HG03520 (cell line): Measurements from ENCODE around the gene CADPS.

Source experiments
- ATAC-seq: cut with Tn5 transposase; IDR thresholded peaks from one replicate; pipeline ENCODE4 v1.9.1; 2021; ENCODE audit warnings: mild to moderate bottlenecking, moderate library complexity; ENCODE audit not compliant: unreplicated experiment

The CADPS gene

GRCh38 chr3:62874711-62875557 is at the start of gene CADPS:
TSS of gene CADPS (minus strand) at chr3:62875416. CDS start at chr3:62875029, 387 bp downstream.
- ATAC-seq: no peak

- no peak for ATAC-seq
These were observed 47.9 kb upstream of the CADPS start for GRCh38 chr3:62923066-62923465.

DNA sequence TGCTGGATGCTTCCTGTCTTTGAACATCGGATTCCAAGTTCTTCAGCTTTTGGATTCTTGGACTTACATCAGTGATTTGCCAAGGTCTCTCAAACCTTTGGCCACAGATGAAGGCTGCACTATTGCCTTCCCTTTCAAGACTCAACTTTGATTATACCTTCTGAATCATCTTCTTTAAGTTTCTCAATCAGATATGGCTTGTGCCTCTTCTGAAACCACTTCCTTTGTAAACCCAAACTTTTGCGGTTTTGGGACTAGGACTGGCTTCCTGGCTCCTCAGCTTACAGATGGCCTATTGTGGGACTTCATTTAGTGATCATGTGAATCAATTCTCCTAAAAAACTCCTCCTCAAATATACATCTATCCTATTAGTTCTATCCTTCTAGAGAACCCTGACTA is 47.1 kb upstream of the CADPS start:
- no peak for ATAC-seq

DNA sequence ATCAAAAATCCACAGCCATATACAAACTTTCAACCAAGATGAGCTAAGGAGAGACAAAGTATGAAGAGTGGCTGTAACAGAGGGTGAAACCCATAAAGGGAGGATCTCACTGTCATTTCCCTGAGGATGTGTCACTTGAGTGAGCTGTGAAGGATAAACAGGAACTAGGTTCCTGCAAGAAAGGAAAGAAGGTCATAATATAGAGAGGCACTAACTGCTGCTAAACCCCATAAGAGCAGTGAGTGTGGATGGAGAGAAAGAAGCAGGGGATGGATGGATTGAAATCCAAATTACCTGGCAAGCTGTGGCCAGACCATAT is 45.2 kb upstream of the CADPS start:
- ATAC-seq: no peak

- ATAC-seq: no peak
These were observed 44.7 kb upstream of the CADPS start for GRCh38 chr3:62919784-62920465.

GRCh38 chr3:62918777-62919176 is 43.6 kb upstream of the CADPS start:
- ATAC-seq: no peak

- no peak for ATAC-seq
These were observed 42.9 kb upstream of the CADPS start for GRCh38 chr3:62918131-62918530.

GRCh38 chr3:62911526-62911925 is 36.3 kb upstream of the CADPS start:
- ATAC-seq: no peak

DNA sequence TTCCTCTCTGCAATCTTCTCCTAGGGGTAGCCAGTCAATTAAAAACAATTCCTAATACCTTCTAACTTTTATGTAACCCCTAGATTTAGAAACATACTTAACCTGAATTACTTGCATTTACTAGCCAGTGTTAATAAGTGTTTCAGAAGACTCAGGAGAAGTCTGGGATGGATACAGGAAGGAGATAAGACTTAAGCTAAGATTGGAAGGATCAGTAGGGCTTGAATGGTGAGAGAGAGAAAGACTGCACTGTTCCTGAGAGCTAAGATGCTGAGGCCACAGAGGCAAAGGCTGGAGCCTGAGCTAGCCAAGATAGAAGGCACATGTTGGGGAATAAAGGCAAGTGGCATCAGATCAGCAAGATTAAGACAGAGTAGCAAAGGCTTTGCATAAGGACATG is 30.1 kb upstream of the CADPS start:
- no peak for ATAC-seq

GRCh38 chr3:62898530-62899496 is 23.6 kb upstream of the CADPS start:
- no peak for ATAC-seq

DNA sequence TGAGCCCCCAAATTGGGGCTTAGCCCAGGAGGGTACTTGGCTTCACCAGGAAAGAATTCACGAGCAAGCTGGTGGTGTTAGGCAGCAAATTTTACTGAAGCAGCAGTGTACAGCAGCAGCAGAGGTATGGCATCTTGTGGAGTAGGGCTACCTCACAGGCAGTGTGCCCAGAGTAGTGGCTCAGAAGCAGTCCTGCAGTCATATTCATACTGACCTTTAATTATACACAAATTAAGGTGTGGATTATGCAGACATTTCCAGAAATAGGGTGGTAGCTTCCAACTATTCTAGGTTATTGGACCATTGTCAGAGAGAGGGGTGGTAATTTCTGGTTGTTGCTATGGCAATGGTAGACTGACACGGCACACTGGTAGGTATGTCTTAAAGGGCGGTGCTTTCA is 20.7 kb upstream of the CADPS start:
- ATAC-seq: no peak

DNA sequence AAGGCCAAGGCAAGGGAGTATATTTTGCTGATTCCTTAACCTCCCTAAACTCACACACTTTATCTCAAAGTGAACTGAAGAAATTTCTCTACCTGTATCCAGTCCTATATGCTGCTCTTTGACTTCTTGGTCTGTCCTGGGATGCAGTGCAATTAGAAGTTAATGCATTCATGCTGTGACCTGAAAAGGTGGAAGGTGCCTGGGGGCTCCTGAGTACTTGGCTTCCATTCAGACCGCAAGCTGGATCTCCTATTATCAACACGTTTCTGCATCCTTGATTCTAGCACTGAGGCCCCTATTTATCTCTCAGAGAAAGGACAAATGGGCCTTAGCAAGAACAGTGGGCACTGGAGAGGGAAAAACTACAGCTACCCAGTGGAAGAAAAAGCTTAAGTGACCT is 17.7 kb upstream of the CADPS start:
- no peak for ATAC-seq

GRCh38 chr3:62892045-62892444 is 16.8 kb upstream of the CADPS start:
- no peak for ATAC-seq

GRCh38 chr3:62888778-62889177 is 13.6 kb upstream of the CADPS start:
- ATAC-seq: no peak

DNA sequence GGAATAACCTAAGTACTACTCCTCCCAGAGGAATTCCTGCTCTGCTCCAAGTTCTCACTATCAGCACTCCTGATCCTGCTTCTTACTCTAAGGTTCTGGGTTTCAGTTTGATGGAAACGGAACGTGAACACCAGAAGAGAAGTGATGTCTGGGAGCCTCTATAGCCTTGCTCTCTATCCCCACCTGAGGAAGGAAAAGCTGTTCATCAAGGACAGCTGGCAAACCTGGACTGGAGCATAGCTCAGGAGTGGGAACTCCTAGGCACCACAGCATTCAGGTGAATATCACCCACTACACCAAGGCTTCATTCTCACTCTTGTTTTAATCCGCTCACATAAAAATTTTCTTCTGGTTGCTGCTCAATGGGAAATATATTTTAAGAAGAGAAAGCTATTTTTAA is 13.0 kb upstream of the CADPS start:
- no peak for ATAC-seq

DNA sequence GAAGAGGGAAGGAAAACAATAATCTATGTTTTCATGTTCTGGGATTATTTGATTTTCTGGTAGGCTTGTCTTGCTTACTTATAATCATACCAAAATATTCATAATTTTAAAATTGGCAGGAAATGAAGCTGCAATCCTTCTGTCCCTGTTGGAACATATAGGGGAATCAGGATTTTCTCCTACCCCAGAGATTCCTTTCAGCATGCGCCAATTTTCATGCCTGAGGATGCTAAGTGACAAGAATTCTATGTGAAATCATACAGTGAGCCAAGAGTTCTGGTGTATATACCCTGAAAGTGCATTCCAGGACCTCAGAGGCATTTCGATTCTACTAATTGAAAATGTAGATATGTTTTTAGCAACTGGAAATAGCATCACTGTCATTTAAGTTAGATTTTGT is 9.9 kb upstream of the CADPS start:
- ATAC-seq: no peak

- ATAC-seq: no peak
These were observed 9.1 kb upstream of the CADPS start for GRCh38 chr3:62884096-62884870.

DNA sequence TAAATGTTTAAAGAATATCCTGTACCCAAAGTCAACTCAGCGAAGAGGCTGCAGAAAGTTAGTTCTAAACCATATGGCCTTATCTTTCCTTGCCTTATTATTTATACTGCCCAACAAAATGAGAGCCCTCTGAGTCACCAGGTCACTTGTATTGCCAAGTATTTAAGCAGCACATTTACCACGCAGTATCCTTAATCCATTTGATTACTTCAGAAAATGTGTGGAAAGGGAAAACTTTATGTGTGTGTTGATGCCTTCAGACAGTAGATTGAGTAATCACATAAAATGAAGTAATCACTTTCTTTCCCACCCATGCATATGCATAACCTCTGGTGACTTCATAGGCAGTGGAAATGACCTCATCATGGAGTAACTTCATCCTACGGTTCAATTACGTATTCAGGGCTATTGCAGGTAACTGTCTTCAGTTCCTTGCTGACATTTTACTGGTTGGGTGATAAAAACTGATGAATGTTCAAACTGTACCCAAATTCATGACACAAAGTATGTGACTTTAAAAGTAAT is 7.5 kb upstream of the CADPS start:
- ATAC-seq: no peak

GRCh38 chr3:62876064-62876463 is 848 bp upstream of the CADPS start:
- ATAC-seq: no peak

GRCh38 chr3:62875558-62876002 is 364 bp upstream of the CADPS start:
- ATAC-seq: no peak
